Esophagus squamous epithelium (tissue), 5 donors: ENCODE measurements around the gene CADPS. TPM values are rescaled to one million over a fixed set of nuclear protein-coding genes. Genes with fewer than 3 reads are reported as not detected.
A peak's percentile ranks its signal among the peaks of the same experiment; 100 is the strongest.

Source experiments
- DNase-seq: peaks from one replicate; lab custom pipeline; 2025; lab: John Stamatoyannopoulos, UW
- H3K27ac ChIP-seq, 4 donors: fragments of 200-600 bp; sonication (generic); one replicate each; pipeline ENCODE4 v1.5.1; 2016 to 2019; ENCODE audit warnings: mild to moderate bottlenecking in 1 of 4
- H3K27me3 ChIP-seq, 4 donors: fragments of 200-600 bp; sonication (generic); 1 replicate in 3 of 4; 2 replicates in 1 of 4; pipeline versions ENCODE4 v1.5.1 to v1.6.0; 2017 to 2021; ENCODE audit warnings: antibody characterized with exemption in 1 of 4
- H3K36me3 ChIP-seq, 3 donors: fragments of 200-600 bp; sonication (generic); one replicate each; pipeline ENCODE4 v1.5.1; 2016 to 2019
- H3K4me1 ChIP-seq, 3 donors: fragments of 200-600 bp; sonication (generic); one replicate each; pipeline ENCODE4 v1.5.1; 2017 to 2019
- H3K4me3 ChIP-seq, 4 donors: fragments of 200-600 bp; sonication (generic); 1 replicate in 3 of 4; 2 replicates in 1 of 4; pipeline ENCODE4 v1.5.1; 2016 to 2019; ENCODE audit warnings: mild to moderate bottlenecking in 2 of 4, moderate library complexity in 1 of 4
- H3K9me3 ChIP-seq, 3 donors: fragments of 200-600 bp; sonication (generic); one replicate each; pipeline ENCODE4 v1.5.1; 2016 to 2019
- POLR2A ChIP-seq, 4 donors: fragments of 450-650 bp; IDR thresholded peaks; one replicate each; pipeline ENCODE4 v1.6.1; 2017; ENCODE audit warnings: antibody characterized with exemption in 4 of 4, mild to moderate bottlenecking in 4 of 4, moderate library complexity in 3 of 4
- WGBS, 2 donors: methylation state at CpG; one replicate each; pipeline ENCODE4 v1.1.5; 2018; 5-methylcytosine and 5-hydroxymethylcytosine counted together
- intact Hi-C: fragments of 100-400 bp; cut with DNase I; formaldehyde crosslinking; loops from one replicate; pipeline ENCODE4 v1.15.0; 2022
- total RNA-seq, 4 donors: library from RNA; depleted of rRNA; stranded (reverse); fragments of >200 nt; gene quantifications; one replicate each; pipeline ENCODE4 v1.1.0, GENCODE V29; 2016
- TF ChIP-seq, protein P1 (sequence below), 6 experiments: fragments of 450-650 bp in 4 of 6; fragments of 200-600 bp in 2 of 6; sonication (generic) in 2 of 6; IDR thresholded peaks; one replicate each; pipeline ENCODE4 v1.5.1; 2016 to 2019; ENCODE audit warnings: antibody characterized with exemption in 6 of 6, mild to moderate bottlenecking in 4 of 6, moderate library complexity in 4 of 6
- donor health status: DM: yes; HTN: yes; CAD: no.

CADPS gene
- total RNA-seq: 1 to 10 TPM in 1 of 4 donors, under 1 TPM in 1, not detected in 2; 0.09 to 4.8 TPM

DNA sequence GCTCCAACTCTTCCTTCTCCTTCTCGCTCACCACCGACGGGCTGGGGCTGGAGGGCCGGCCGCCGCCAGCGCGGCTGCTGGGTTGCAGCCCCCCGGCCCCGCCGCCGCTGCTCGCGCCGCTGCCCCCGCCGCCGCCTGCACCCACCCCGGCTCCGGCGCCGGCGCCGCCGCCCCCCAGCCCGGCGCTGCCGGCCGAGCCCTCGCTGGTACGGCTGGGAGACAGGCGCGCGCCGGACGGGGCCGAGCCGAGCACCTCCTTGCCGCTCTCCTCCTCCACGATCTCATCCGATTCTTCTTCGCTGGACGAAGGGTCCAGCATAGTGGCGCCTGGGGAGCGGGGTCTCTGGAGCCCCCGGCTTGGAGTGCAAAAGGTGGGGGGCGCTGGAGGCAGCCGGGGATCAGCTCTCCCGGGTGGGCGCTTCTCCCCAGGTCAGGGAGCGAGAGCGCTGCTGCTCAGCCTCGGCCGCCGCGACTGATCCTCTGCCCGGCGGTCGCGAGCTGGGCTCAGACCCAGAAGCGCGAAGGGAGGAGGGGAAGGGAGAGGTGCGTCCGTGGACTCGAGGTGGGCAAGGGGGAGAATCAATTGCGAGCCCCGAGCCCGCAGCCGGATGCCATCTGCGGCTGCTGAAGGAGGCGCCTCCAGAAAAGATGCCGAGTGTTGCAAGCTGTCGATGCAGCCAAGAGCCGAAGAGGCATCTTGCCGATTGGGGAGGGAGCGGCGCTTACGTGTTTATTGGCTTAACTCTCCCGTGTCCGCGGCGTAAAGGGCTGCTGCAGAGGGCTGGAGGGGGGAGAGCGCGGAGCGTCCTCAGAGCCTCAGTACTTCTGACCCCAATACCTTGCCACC, at the start of gene CADPS:
Gene CADPS (minus strand): TSS at position 706 of the 847 bp plus-strand sequence. CDS start 387 bp downstream, at position 319.
- peaks cover 0 to 63% (median 12%) of the 10 kb centered on the region in 4 donors for H3K27me3 ChIP-seq
- intact Hi-C loops: loop anchor here (10.0 kb wide), 1 partner anchor 350 kb away; no protein-coding TSS in a partner anchor

DNA sequence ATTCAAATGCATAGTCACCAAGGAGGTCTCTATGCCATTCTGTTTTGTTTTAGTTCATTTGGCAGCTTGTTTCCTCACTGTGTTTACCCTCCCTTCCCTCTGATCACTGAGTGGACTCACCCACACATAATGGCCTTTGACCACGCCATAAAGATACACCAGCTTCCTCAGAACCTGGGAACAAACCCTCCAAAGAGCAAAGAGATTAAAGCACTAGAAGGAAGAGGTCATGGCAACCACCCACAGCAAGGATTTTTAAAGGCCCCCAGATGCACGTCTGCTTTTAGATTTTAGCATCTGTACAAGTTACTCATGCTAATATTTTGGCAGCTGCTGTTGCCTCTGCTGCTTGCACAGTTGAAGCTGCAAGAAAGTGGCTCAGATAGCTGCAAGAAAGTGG, 47.9 kb upstream of the CADPS start:
- no peak for TF ChIP-seq POLR2A (IDR thresholded peaks at IDR 0.05)
- TF ChIP-seq, protein P1, sequence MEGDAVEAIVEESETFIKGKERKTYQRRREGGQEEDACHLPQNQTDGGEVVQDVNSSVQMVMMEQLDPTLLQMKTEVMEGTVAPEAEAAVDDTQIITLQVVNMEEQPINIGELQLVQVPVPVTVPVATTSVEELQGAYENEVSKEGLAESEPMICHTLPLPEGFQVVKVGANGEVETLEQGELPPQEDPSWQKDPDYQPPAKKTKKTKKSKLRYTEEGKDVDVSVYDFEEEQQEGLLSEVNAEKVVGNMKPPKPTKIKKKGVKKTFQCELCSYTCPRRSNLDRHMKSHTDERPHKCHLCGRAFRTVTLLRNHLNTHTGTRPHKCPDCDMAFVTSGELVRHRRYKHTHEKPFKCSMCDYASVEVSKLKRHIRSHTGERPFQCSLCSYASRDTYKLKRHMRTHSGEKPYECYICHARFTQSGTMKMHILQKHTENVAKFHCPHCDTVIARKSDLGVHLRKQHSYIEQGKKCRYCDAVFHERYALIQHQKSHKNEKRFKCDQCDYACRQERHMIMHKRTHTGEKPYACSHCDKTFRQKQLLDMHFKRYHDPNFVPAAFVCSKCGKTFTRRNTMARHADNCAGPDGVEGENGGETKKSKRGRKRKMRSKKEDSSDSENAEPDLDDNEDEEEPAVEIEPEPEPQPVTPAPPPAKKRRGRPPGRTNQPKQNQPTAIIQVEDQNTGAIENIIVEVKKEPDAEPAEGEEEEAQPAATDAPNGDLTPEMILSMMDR (IDR thresholded peaks at IDR 0.05): no peak

More for the DNA sequence above, at the start of gene CADPS:
- Histone ChIP-seq H3K4me1 (peaks cover 7 to 23% (median 9%) of the 10 kb centered on the region in 3 donors), H3K9me3 (peaks cover 0 to 9% (median 0%) of the 10 kb centered on the region in 3 donors), H3K27ac (peak within 1 kb of the TSS in 1 of 4 donors; percentile 63), H3K36me3 (no peaks in the 10 kb centered on the region), H3K4me3 (peak within 1 kb of the TSS; percentile 3 to 63 (median 32))
- WGBS, 2 donors: 0 to 3% methylated on average over 7 to 8 of the region's 85 CpGs
- TF ChIP-seq POLR2A (IDR thresholded peaks at IDR 0.05): no peak
- TF ChIP-seq, protein P1 (IDR thresholded peaks at IDR 0.05): no peak
- no peak for DNase-seq

DNA sequence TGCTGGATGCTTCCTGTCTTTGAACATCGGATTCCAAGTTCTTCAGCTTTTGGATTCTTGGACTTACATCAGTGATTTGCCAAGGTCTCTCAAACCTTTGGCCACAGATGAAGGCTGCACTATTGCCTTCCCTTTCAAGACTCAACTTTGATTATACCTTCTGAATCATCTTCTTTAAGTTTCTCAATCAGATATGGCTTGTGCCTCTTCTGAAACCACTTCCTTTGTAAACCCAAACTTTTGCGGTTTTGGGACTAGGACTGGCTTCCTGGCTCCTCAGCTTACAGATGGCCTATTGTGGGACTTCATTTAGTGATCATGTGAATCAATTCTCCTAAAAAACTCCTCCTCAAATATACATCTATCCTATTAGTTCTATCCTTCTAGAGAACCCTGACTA, 47.1 kb upstream of the CADPS start:
- Histone ChIP-seq H3K4me1 (no peaks in the 10 kb centered on the region), H3K27ac (no peak overlapping the region), H3K4me3 (no peak overlapping the region), H3K36me3 (no peaks in the 10 kb centered on the region), H3K27me3 (no peaks in the 10 kb centered on the region), H3K9me3 (no peaks in the 10 kb centered on the region)
- TF ChIP-seq POLR2A (IDR thresholded peaks at IDR 0.05): no peak
- TF ChIP-seq, protein P1 (IDR thresholded peaks at IDR 0.05): no peak
- DNase-seq: no peak
- WGBS, 2 donors: 32 to 35% methylated on average over 2 of the region's 2 CpGs
- intact Hi-C loops: no loop called here

More for the DNA sequence above, 47.9 kb upstream of the CADPS start:
- Histone ChIP-seq H3K36me3 (no peaks in the 10 kb centered on the region), H3K27me3 (no peaks in the 10 kb centered on the region), H3K27ac (no peak overlapping the region), H3K4me3 (no peak overlapping the region), H3K9me3 (no peaks in the 10 kb centered on the region), H3K4me1 (no peaks in the 10 kb centered on the region)
- WGBS, 2 donors: 26 to 29% methylated on average over 2 of the region's 2 CpGs
- no peak for DNase-seq
- intact Hi-C loops: no loop called here

DNA sequence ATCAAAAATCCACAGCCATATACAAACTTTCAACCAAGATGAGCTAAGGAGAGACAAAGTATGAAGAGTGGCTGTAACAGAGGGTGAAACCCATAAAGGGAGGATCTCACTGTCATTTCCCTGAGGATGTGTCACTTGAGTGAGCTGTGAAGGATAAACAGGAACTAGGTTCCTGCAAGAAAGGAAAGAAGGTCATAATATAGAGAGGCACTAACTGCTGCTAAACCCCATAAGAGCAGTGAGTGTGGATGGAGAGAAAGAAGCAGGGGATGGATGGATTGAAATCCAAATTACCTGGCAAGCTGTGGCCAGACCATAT, 45.2 kb upstream of the CADPS start:
- no peaks in the 10 kb centered on the region for H3K36me3 ChIP-seq
- TF ChIP-seq, protein P1 (IDR thresholded peaks at IDR 0.05): no peak
- no peak for TF ChIP-seq POLR2A (IDR thresholded peaks at IDR 0.05)
- no peaks in the 10 kb centered on the region for H3K9me3 ChIP-seq
- H3K4me1 ChIP-seq: no peaks in the 10 kb centered on the region
- H3K4me3 ChIP-seq: no peak overlapping the region
- no peak for DNase-seq
- H3K27me3 ChIP-seq: no peaks in the 10 kb centered on the region
- no peak overlapping the region for H3K27ac ChIP-seq
- intact Hi-C loops: no loop called here

DNA sequence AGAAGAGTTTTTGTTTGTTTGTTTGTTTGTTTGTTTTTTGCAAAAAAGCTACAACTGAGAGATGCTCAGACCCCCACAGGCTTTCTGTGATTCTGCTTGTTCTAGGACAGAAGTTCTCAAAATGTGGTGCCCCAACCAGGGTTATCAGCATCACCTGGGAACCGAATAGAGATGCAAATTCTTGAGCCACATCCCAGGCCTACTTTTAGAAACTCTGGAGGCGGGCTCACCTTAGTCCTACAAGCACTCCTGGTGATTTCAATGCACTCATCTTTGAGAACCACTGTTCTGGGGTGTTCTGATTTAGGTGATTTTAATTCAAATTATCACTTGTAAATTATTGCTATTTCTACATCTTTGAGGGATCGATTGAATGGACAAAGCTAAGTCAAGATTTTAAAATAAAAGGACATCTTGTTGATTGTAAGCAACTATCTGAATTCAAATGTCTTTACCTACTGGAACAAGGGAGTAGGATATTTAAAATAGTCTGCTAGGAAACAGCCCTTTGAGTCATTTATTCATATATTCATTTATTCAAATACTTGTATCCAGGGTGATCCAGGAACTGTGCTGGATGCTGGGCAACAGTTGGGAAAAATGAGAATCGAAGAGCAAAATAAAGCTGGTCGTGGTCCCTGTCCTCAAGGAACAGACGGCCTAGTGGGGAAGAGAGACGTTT, 44.7 kb upstream of the CADPS start:
- Histone ChIP-seq H3K36me3 (no peaks in the 10 kb centered on the region), H3K27ac (no peak overlapping the region), H3K27me3 (no peaks in the 10 kb centered on the region), H3K4me1 (no peaks in the 10 kb centered on the region), H3K9me3 (no peaks in the 10 kb centered on the region), H3K4me3 (no peak overlapping the region)
- intact Hi-C loops: no loop called here
- no peak for TF ChIP-seq POLR2A (IDR thresholded peaks at IDR 0.05)
- TF ChIP-seq, protein P1 (IDR thresholded peaks at IDR 0.05): no peak
- no peak for DNase-seq
- WGBS, 2 donors: 64% methylated on average over 7 of the region's 7 CpGs
